ENCODE results near the gene TRPM5.

The TRPM5 gene

DNA sequence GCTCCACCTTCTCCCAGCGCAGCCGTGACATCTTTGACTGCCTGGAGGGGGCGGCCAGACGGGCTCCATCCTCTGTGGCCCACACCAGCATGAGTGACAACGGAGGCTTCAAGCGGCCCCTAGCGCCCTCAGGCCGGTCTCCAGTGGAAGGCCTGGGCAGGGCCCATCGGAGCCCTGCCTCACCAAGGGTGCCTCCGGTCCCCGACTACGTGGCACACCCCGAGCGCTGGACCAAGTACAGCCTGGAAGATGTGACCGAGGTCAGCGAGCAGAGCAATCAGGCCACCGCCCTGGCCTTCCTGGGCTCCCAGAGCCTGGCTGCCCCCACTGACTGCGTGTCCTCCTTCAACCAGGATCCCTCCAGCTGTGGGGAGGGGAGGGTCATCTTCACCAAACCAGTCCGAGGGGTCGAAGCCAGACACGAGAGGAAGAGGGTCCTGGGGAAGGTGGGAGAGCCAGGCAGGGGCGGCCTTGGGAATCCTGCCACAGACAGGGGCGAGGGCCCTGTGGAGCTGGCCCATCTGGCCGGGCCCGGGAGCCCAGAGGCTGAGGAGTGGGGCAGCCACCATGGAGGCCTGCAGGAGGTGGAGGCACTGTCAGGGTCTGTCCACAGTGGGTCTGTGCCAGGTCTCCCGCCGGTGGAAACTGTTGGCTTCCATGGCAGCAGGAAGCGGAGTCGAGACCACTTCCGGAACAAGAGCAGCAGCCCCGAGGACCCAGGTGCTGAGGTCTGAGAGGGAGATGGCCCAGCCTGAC lies 41.2 kb downstream of the TRPM5 start:
- DNase-seq (ENCODE audit: low read depth) = no peak

GRCh38 chr11:2402106-2402505 lies 42.2 kb downstream of the TRPM5 start:
- DNase-seq (ENCODE audit: low read depth) = no peak

DNA sequence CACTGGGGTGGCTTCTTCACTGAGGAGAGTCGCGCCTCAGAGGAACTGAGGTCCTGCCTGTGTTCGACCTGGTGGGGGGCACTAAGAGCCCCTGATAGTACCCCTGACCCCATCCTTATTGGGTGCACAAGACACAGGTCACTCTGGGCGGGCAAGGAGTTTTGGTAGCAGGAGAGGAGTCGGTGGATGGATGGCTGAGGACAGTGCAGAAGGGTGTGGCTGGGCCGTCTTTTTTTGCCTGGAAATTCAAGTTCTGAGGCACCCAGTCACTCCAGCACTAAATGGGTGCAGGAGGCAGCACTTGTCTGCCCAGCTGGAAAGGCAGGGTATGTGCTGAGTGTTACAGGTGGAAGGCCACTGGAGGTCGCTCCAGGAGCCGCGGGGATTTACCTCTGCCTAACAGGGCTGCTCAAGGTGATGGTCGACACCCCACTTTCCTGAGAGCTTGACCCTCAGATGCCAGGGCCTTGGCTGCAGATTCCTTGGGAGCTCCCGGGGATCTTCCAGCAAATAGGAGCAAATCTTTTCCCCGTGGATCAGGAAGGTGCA lies 42.8 kb downstream of the TRPM5 start:
- DNase-seq (ENCODE audit: low read depth) = no peak

DNA sequence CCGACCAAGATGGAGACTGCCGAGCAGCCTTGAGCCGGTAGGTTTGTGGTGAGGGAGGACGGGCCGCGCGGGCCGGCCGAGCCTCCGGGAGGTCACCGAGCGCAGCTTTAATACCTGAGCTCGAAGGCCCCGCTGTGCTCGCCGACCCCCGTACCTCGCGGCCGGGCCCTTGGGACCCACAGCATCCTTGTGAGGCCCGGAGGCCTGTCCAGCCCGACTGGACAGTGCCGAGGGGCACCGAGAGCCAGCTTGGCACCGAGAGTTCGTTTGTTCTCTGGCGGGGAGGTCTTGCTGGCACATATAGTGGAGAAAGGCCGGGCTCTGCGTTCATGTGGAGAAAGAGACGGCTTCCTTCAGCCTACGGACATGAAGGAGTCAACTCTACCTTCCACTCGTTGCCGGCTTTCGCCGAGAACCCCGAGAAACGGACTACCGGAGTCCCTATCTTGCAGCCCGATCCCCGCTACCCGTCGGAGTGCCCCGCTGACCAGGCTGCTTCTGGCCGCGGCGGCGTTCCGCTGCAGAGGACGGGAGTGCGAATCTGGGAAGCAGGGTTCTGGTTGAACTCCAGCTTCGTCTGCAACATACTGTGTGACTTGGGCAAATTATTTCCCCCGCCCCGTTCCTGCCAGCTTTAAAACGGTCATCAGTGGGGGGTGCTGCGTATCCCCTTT lies 43.4 kb downstream of the TRPM5 start:
- no peak for DNase-seq (ENCODE audit: low read depth)

GRCh38 chr11:2400069-2400761 lies 44.1 kb downstream of the TRPM5 start, which contains the start of gene TSSC4:
TSSC4 (plus strand) TSS chr11:2400750; CDS start chr11:2402634, 1,884 bp downstream.
- DNase-seq (ENCODE audit: low read depth) = peak; percentile 100

GRCh38 chr11:2399488-2400068 lies 44.7 kb downstream of the TRPM5 start:
- DNase-seq (ENCODE audit: low read depth) = no peak

- DNase-seq (ENCODE audit: low read depth) = no peak
These were observed 45.5 kb downstream of the TRPM5 start for GRCh38 chr11:2398664-2399355.

GRCh38 chr11:2397005-2397404 lies 47.3 kb downstream of the TRPM5 start:
- no peak for DNase-seq (ENCODE audit: low read depth)

GRCh38 chr11:2396471-2396870 lies 47.8 kb downstream of the TRPM5 start:
- DNase-seq (ENCODE audit: low read depth) = no peak

DNA sequence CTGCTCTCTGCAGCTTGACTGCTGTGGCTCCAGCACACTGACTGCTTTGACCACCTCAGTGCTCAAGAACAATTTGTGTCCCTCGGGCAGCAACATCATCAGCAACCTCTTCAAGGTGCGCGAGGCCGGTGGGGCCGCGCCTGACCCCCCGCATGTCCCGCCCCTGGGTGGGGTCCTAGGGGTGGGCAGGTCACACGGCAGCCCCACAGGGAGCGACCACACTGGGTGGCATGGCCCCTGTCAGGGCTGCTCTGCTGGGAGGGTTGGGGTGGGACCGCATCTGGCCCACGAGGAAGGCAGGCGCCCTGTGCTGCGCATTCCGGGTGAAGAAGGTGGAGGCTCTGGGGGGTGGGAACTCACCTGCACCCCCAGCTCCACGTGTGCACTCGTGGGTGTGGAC lies 48.5 kb downstream of the TRPM5 start:
- DNase-seq (ENCODE audit: low read depth) = no peak

- no peak for DNase-seq (ENCODE audit: low read depth)
These were observed 49.0 kb downstream of the TRPM5 start for GRCh38 chr11:2395211-2395730.

GRCh38 chr11:2394818-2395105 lies 49.6 kb downstream of the TRPM5 start:
- DNase-seq (ENCODE audit: low read depth) = no peak
